ENCODE results near the gene PRCC. TPM values are rescaled to one million over a fixed set of nuclear protein-coding genes. Genes with fewer than 3 reads are reported as not detected.

The PRCC gene
- total and polyA plus RNA-seq, 2 of the 8 experiments (the other 6 are each of a cell fraction or from before 2014, with no cell fraction given), result 95.2 to 115 TPM

DNA sequence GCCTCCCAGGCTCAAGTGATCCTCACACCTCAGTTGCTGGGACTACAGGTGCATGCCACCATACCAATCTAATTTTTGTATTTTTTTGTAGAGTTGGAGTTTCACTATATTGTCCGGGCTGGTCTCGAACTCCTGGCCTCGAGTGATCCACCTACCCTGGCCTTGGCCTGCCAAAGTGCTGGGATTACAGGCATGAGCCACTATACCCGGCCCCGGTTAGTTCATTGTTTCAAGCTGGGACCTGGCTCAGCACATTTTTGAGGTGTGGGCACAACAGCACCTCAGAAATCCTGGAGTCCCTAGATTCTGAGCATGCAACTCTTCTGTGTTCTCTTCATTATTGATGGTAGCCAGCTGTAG is 28.0 kb downstream of the PRCC start (continued):
- TF ChIP-seq, protein P1, sequence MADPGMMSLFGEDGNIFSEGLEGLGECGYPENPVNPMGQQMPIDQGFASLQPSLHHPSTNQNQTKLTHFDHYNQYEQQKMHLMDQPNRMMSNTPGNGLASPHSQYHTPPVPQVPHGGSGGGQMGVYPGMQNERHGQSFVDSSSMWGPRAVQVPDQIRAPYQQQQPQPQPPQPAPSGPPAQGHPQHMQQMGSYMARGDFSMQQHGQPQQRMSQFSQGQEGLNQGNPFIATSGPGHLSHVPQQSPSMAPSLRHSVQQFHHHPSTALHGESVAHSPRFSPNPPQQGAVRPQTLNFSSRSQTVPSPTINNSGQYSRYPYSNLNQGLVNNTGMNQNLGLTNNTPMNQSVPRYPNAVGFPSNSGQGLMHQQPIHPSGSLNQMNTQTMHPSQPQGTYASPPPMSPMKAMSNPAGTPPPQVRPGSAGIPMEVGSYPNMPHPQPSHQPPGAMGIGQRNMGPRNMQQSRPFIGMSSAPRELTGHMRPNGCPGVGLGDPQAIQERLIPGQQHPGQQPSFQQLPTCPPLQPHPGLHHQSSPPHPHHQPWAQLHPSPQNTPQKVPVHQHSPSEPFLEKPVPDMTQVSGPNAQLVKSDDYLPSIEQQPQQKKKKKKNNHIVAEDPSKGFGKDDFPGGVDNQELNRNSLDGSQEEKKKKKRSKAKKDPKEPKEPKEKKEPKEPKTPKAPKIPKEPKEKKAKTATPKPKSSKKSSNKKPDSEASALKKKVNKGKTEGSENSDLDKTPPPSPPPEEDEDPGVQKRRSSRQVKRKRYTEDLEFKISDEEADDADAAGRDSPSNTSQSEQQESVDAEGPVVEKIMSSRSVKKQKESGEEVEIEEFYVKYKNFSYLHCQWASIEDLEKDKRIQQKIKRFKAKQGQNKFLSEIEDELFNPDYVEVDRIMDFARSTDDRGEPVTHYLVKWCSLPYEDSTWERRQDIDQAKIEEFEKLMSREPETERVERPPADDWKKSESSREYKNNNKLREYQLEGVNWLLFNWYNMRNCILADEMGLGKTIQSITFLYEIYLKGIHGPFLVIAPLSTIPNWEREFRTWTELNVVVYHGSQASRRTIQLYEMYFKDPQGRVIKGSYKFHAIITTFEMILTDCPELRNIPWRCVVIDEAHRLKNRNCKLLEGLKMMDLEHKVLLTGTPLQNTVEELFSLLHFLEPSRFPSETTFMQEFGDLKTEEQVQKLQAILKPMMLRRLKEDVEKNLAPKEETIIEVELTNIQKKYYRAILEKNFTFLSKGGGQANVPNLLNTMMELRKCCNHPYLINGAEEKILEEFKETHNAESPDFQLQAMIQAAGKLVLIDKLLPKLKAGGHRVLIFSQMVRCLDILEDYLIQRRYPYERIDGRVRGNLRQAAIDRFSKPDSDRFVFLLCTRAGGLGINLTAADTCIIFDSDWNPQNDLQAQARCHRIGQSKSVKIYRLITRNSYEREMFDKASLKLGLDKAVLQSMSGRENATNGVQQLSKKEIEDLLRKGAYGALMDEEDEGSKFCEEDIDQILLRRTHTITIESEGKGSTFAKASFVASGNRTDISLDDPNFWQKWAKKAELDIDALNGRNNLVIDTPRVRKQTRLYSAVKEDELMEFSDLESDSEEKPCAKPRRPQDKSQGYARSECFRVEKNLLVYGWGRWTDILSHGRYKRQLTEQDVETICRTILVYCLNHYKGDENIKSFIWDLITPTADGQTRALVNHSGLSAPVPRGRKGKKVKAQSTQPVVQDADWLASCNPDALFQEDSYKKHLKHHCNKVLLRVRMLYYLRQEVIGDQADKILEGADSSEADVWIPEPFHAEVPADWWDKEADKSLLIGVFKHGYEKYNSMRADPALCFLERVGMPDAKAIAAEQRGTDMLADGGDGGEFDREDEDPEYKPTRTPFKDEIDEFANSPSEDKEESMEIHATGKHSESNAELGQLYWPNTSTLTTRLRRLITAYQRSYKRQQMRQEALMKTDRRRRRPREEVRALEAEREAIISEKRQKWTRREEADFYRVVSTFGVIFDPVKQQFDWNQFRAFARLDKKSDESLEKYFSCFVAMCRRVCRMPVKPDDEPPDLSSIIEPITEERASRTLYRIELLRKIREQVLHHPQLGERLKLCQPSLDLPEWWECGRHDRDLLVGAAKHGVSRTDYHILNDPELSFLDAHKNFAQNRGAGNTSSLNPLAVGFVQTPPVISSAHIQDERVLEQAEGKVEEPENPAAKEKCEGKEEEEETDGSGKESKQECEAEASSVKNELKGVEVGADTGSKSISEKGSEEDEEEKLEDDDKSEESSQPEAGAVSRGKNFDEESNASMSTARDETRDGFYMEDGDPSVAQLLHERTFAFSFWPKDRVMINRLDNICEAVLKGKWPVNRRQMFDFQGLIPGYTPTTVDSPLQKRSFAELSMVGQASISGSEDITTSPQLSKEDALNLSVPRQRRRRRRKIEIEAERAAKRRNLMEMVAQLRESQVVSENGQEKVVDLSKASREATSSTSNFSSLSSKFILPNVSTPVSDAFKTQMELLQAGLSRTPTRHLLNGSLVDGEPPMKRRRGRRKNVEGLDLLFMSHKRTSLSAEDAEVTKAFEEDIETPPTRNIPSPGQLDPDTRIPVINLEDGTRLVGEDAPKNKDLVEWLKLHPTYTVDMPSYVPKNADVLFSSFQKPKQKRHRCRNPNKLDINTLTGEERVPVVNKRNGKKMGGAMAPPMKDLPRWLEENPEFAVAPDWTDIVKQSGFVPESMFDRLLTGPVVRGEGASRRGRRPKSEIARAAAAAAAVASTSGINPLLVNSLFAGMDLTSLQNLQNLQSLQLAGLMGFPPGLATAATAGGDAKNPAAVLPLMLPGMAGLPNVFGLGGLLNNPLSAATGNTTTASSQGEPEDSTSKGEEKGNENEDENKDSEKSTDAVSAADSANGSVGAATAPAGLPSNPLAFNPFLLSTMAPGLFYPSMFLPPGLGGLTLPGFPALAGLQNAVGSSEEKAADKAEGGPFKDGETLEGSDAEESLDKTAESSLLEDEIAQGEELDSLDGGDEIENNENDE (IDR thresholded peaks at IDR 0.05; ENCODE audit: insufficient replicate concordance, low read length), result no peak
